GM19238 (cell line): Measurements from ENCODE around the gene GCC2.
"Not testable (repeated sequence)": the region's sequence is repeated elsewhere in the genome, so short reads cannot be mapped to it uniquely, and the experiment has no call there.

Experiments
- DNase-seq: peaks from one replicate; pipeline ENCODE4 v3.0.0; 2011; ENCODE audit warnings: low spot score; ENCODE audit not compliant: insufficient read length

The GCC2 gene

DNA sequence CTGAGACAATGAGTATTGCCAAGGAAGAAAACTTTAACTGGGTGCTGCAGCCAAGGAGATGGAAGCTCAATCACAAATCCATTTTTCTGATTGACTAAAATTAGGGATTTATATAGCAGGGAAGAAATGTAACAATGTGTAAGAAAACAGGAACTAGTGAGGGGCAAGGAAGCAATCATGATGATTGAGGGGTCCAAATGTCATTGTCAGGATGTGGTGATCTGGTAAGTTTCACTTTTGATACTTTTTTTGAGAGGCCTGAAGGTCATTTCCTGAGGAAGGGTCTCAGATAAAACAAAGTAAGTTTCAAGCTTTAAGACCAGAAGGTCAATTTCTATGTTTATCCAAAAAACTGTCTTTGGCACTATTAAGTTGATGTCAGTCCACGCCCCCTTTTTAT is 12.0 kb upstream of the GCC2 start:
- no peak for DNase-seq

GRCh38 chr2:108441712-108442111 is 7.3 kb upstream of the GCC2 start:
- no peak for DNase-seq

DNA sequence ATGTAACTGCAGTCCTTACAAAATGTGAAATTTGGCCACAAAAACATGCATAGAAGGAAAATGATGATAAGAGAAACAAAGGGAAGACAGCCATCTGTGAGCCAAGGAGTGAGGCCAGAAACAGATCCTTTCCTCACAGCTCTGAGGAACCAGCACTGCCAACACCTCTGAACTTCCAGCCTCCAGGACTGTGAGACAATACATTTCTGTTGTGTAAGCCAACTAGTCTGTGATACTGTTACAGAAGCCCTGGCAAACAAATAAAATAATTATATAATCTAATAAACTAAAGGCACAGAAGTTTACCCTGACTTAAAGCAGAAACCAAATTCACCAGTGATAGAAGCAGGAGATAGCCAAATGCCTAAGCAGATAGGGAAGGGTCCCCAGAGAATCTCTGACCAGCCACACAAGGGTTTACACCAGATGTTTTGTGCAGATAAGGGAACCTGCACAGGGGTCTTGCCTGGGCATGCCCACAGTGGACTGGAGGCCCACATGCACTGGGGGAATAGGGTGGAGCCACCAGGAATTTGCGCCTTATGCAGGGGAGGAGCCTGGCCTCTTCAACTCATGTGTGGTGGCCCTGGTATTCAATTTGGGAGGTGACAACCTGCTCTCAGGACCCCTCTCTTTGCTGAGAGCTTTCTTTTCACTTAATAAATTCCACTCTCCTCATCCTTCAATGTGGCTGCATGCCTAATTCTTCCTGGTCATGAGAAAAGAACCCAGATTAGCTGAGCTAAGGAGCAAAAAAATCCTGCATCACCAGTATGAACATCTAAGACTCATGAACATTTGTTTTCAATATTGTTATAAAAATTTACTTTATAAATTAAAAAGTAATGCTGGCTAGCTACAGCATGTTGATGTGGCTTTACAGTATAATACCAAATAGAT is 3.8 kb upstream of the GCC2 start:
- no peak for DNase-seq

DNA sequence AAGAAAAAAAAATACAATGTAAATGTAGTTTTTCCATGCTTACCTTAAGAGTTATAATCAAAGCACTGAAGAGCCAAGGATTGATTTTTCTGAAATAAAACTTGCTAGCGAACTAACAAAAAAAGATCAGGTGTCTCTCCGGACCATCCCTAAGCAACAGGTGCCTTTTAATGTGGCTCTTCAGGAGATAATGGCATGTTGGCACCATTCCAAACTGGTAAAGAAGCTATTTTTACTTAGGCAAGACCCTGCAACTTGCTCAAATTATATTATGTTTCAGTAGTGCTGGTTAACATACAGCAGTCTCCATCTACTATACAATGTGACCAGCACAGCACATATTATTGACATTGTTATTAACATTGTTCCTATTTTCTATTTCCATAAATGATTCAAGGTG is 2.3 kb upstream of the GCC2 start:
- DNase-seq, result no peak

DNA sequence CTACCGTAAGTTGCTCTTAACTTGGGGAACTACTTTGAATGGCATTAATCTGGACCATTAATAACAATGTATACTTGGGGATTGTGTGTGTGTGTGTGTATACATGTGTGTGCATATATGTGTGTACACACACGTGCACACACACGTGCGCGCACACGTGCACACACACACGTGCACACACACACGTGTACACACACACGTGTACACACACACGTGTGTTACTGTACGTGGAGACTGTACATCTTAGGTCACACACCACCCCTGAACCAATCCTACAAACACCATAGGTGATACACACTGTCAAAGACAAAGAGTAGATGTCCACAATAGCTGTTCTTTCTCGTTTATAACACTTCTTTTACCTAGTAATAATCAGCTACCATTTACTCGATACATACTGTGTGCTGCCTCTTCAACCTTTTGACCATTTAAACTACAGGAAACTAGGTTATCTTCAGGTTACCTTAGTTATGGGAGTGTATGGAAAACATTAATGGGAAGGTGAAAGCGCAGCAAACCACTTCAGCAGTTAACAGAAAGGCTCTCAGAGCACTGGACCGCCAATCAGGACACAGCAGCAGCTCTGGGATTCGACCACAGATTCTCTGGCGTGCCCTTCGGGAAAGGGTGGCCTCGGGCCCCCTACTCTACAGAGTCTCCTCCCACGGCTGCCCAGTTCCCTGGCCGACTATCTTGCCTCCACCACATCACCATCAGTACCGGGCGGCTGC is 894 bp upstream of the GCC2 start:
- DNase-seq, result no peak

- no peak for DNase-seq
Observed at GRCh38 chr2:108449410-108450130, 564 bp downstream of the GCC2 start.

- DNase-seq, result no peak
Observed at GRCh38 chr2:108450863-108451262, 1.9 kb downstream of the GCC2 start.

DNA sequence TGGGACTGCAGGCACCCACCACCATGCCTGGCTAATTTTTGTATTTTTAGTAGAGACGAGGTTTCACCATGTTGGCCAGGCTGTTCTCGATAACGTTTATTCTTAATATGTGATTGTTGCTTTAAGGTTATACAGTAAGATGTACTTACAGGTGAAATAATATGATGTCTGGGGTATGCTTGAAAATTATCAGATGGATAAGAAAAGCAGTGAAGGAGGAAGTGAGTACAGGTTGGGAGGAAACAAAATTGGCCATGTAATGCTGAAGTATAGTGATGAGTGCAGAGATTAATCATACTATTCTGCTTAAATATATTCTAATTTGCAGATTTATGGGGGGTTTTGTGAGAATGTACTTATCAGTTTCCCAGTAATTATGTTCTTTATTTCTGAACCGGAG is 3.0 kb downstream of the GCC2 start:
- DNase-seq, result no peak

GRCh38 chr2:108453530-108453929 is 4.5 kb downstream of the GCC2 start:
- DNase-seq, result not testable (repeated sequence)

DNA sequence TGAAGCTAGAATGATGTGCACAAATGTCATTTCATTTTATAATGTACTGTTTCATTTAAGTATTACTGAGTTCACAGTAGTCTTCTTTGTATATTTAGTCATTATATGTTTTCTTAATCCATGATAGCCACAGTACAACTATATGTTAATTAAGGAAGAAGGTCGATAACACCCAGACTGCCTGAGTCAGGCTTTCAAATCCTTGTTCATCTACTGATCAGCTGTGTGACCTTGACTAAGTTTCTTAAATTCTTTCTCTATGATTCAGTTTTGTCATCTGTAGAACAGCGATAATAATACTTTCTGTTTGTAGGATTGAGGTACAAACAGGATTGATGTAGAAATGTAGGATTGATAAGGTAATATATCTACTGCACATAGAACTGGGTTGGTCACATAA is 5.4 kb downstream of the GCC2 start:
- DNase-seq, result no peak

DNA sequence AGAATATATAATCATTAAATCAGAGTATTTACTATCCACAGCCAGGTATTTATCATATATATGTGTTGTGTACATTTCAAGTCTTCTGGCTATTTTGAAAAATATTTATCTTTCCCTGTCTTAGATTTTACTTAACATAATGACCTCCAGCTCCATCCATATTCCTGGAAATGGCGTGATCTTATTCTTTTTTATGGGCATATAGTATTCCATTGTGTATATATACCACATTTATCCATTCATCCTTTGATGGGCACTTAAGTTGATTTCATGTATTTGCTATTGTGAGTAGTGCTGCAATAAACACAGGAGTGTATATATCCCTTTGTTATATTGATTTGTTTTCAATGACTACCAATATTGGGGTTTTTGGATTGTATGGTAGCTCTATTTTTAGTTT is 6.6 kb downstream of the GCC2 start:
- DNase-seq, result no peak

DNA sequence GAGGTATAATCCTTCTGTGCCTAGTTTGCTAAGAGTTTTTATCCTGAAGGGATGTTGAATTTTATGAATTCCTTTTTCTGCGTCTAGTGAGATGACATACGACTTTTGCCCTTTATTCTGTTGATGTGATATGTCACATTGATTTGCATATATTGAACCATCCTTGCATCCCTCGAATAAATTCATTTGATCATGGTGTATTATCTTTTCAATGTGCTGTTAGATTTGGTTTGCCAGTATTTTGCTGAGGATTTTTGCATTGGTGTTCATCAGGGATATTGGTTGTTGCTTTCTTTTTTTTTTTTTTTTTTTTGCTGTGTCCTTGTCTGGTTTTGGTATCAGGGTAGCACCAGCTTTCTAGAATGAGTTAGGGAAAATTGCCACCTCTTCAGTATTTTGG is 9.1 kb downstream of the GCC2 start:
- no peak for DNase-seq

- DNase-seq, result no peak
Observed at GRCh38 chr2:108459441-108459840, 10.4 kb downstream of the GCC2 start.

- DNase-seq, result no peak
Observed at GRCh38 chr2:108460345-108461037, 11.5 kb downstream of the GCC2 start.

GRCh38 chr2:108477099-108477498 is 28.1 kb downstream of the GCC2 start:
- DNase-seq, result no peak

GRCh38 chr2:108485253-108485652 is 36.2 kb downstream of the GCC2 start:
- DNase-seq, result no peak

DNA sequence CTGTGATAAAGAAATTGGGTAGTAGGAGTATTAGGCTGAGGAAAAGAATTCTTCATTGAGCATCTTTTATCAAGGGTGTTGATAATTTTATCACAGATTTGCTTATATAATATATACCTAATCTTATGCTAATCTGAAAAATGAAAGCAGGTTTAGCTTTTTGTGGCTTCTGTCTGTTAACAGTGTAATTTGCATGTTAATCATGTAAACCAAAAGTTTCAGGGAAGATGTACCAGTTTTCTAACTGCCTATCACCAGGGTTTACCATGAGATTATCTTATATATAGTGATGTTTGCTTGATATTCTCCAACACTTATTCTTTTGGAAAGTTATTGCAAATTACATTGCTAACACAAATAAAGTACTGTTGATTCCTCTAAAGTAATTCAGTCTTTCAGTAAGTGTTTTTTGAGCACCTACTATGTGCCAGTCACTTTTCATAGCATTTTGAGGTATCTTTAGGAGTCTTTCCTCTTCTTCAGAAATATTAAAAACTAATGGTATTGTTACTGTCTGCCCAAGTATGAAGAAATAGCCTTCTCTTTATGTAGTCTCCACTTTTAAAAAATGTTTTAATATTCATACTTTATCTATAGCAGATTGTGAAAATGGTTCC is 41.6 kb downstream of the GCC2 start:
- no peak for DNase-seq

DNA sequence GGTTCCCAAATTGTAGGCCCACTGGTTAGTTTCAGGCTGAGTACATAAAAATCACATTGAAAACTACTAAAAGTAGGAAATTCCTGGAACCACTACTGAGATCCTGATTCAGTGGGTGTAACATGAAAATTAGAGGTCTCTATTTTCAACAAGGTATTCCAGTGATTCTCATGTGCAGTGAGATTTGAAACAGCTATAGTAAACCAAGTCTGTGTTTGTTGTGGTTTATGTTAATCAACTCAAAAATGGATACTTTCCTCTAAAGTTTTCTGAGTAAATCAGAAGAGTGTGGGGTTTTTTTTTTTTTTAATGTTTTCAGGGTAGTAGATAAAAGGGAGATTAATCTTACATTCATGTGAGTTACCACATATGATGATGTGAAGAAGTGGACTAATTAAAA is 42.8 kb downstream of the GCC2 start:
- DNase-seq, result no peak

DNA sequence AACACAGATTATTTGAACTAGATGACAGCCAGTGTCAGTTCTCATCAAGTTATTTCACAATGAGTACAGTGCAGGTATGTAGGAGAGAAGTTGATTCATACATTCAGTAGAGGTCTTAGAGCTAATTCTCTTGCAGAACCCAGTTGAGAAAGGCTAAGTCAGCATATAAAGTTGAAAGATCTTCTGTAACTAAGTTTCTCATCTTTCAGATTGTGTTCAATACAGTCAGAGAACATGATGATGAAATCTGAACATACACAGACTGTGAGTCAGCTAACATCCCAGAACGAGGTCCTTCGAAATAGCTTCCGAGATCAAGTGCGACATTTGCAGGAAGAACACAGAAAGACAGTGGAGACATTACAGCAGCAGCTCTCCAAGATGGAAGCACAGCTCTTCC is 43.4 kb downstream of the GCC2 start:
- no peak for DNase-seq

DNA sequence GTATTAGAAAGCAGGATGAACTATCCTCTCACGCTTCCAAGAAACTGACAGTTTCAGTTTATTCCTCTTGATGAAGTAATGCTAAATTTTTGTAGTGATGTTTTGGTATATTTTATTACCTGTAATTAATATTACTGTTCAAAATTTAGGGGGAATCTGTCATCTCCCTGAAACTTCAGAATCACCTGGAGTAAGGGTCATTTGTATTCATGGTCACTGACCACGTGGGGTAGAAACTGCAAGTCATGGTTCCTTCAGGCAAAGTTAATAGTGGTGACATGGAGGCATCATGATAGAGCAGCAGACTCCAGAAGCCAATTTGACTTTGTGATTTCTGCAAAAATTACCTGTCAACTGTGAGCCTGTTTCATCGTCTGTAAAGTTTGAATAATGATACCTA is 47.2 kb downstream of the GCC2 start:
- DNase-seq, result not testable (repeated sequence)

DNA sequence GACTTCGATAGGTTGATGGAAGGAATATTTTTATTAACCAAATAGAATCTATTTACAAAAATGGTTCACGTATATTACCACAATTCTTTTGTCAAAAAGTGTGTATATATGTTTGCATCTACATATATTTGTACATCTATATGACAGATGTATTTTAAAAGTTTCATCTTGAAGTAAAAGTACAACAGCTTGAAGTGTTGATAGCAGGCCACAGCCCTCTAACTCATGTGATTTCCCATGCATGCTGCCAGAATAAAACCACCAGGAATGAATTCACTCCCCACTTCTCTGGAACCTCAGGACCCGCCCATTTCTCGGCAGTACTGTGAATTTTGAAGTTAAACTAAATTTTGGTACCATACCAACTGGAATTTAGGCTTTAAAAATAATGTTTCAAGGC is 58.6 kb downstream of the GCC2 start:
- not testable (repeated sequence) for DNase-seq
